Cardiac muscle cell (in vitro differentiated cells and primary cell): ENCODE data around the gene ENTPD2. TPM values are rescaled to one million over a fixed set of nuclear protein-coding genes. Genes with fewer than 3 reads are reported as not detected.
A peak's percentile ranks its signal among the peaks of the same experiment; 100 is the strongest.

ENCODE experiments used
- DNase-seq, 2 donors: peaks; one replicate each; pipeline versions ENCODE4 v3.0.0 to v3.0.0-alpha.2; 2010 to 2017; ENCODE audit warnings: low read depth in 1 of 2, low spot score in 1 of 2
- H3K27ac ChIP-seq: fragments of 200-600 bp; sonication (generic); 2 replicates; pipeline ENCODE4 v1.5.1; 2016
- H3K27me3 ChIP-seq: fragments of 200-600 bp; sonication (generic); 2 replicates; pipeline ENCODE4 v1.6.0; 2016; ENCODE audit warnings: control low read depth
- H3K36me3 ChIP-seq: fragments of 200-600 bp; sonication (generic); 2 replicates; pipeline ENCODE4 v1.5.1; 2016; ENCODE audit warnings: control low read depth
- H3K4me1 ChIP-seq: fragments of 200-600 bp; sonication (generic); 2 replicates; pipeline ENCODE4 v1.8.1; 2017; ENCODE audit warnings: low read depth, mild to moderate bottlenecking, mixed run types
- H3K4me3 ChIP-seq: fragments of 200-600 bp; sonication (generic); 2 replicates; pipeline ENCODE4 v1.5.1; 2016; ENCODE audit warnings: mild to moderate bottlenecking
- H3K9me3 ChIP-seq: fragments of 200-600 bp; sonication (generic); 2 replicates; pipeline ENCODE4 v1.5.1; 2017; ENCODE audit warnings: low read depth, mild to moderate bottlenecking, control low read depth
- CTCF ChIP-seq: IDR thresholded peaks from 2 replicates; pipeline ENCODE4 v1.5.1; 2012; ENCODE audit warnings: low read depth, mild to moderate bottlenecking, low read length
- polyA plus RNA-seq: library from polyadenylated mRNA; unstranded; fragments of >200 nt; fragmentation: Nextera tagmentation; extraction: Ambion mirVana; gene quantifications from 2 replicates; pipeline ENCODE4 v1.2.1, GENCODE V29; 2016
- total RNA-seq: library from RNA; depleted of rRNA; stranded (reverse); fragments of >200 nt; gene quantifications from 2 replicates; pipeline ENCODE4 v1.2.3, GENCODE V29; 2016

Gene ENTPD2
- total and polyA plus RNA-seq, 2 experiments from 2014 or later: not detected

GRCh38 chr9:137030538-137031527 lies 23.0 kb downstream of the ENTPD2 start:
- Histone ChIP-seq H3K36me3 (no peaks in the 10 kb centered on the region), H3K27me3 (no peaks in the 10 kb centered on the region), H3K27ac (no peak overlapping the region), H3K4me1 (peaks cover 5% of the 10 kb centered on the region), H3K9me3 (no peaks in the 10 kb centered on the region), H3K4me3 (no peak overlapping the region)
- DNase-seq: peak in 1 of 2 donors; percentile 28
- no peak for TF ChIP-seq CTCF

DNA sequence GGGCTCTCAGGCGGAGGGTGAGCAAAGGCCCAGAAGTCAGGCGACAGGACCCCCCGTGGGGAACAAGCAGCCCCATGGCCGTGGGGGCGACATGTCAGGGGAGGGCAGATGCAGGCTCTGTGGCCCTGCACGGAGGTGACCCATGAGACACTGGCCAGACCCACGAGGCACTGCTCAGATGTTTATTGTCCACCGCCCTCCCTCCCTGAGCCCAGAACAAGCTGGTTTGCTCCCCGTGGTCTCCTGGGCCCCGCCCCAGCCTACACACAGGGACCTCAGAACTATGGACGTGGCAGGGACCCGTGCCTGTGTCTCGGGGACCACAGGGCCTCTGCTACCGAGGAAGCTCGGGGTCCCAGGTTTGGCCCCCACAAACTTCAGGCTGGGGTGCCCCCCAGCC lies 23.9 kb downstream of the ENTPD2 start:
- DNase-seq: no peak
- Histone ChIP-seq H3K9me3 (no peaks in the 10 kb centered on the region), H3K4me3 (no peak overlapping the region), H3K36me3 (no peaks in the 10 kb centered on the region), H3K27me3 (no peaks in the 10 kb centered on the region), H3K27ac (no peak overlapping the region), H3K4me1 (peaks cover 5% of the 10 kb centered on the region)
- TF ChIP-seq CTCF: no peak

DNA sequence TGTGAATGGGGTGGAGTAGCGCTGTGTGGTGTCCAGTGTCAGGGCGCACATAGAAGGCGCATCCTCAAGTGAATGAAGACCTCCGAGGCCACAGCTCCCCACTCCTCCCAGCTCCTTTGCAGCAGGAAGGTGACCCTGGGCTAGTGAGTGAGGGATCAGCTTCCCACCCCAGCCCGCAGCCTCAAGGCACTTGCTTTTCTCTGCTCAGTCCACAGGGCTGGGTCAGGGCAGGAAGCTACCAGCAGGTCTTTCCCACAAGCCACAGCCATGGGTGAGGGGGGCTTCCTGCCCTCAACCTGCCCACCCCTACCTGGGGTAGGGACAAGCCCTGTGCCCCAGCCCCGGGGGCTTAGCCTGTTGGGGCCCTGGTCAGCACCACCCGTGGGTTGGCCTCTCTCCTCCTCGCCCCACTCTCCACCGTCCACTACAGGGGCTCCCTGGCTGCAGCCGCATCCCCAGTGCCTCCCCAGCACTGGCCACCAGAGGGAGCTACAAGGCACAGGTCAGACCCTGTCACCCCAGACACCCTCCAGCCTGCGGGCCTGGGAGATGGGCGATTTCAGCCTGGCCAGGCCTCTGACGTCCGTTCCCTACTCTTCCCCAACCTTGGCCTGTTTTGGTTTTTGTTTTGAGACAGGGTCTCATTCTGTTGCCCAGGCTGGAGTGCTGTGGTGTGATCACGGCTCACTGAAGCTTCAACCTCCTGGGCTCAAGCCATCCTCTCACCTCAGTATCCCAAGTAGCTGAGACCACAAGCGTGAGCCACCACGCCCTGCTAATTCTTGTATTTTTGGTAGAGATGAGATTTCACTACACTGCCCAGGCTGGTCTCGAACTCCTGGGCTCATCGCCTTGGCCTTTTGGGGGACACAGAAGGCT lies 24.6 kb downstream of the ENTPD2 start:
- Histone ChIP-seq H3K27me3 (no peaks in the 10 kb centered on the region), H3K36me3 (no peaks in the 10 kb centered on the region), H3K9me3 (no peaks in the 10 kb centered on the region), H3K4me3 (peak overlapping the region; percentile 92), H3K4me1 (peaks cover 5% of the 10 kb centered on the region), H3K27ac (no peak overlapping the region)
- peak; percentile 67 to 82 for DNase-seq
- peak; percentile 91 for TF ChIP-seq CTCF

DNA sequence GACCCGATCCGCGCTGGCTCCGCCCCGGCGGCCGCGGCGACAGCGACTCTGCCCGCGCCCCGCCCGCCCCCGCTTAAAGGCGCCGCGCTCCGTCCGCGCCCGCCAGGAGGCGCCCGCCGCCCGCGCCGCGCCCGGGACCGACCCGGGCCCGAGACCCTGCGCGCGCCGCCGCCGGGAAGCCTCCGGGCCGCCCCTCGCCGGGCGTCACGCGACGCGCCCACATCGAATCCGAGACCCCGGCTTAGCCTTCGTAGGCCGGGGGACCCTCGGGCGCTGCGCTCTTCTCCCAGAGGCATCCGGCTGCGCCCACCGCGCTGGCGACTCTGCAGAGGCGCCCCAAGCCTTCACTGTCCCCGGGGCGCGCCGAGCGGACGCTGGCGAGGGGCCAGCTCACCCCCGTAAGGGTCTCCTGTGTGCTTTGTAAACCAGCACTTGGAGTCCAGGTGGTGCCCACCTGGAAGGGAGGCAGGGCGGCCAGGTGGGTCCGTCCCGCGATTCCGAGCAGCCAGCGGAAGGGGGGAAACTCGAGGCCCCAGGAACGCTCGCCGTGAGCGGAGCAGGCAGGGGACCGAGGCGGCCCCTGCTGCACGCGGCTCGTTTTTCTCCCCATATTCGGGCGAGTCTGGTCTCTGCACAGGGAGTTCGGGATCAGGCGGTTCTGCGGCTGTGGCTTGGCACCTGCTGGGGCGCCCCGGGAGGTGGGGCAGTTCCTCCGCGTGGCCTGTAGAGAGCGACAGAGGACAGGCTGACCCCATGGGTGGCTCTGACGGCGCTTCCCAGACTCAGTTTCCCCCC lies 25.4 kb downstream of the ENTPD2 start:
- DNase-seq: peak; percentile 30 to 89
- no peak overlapping the region for H3K27ac ChIP-seq
- H3K4me1 ChIP-seq: peaks cover 5% of the 10 kb centered on the region
- H3K4me3 ChIP-seq: peak overlapping the region; percentile 92
- no peaks in the 10 kb centered on the region for H3K36me3 ChIP-seq
- no peaks in the 10 kb centered on the region for H3K27me3 ChIP-seq
- peak; percentile 19 for TF ChIP-seq CTCF
- H3K9me3 ChIP-seq: no peaks in the 10 kb centered on the region
